Naive thymus-derived CD8-positive, alpha-beta T cell (primary cell): ENCODE measurements around the gene CCDC83. TPM values are rescaled to one million over a fixed set of nuclear protein-coding genes. Genes with fewer than 3 reads are reported as not detected.
"Not testable (repeated sequence)": the region's sequence is repeated elsewhere in the genome, so short reads cannot be mapped to it uniquely, and the experiment has no call there.

Source experiments
- ATAC-seq, 2 donors: fragments of 150-1000 bp; cut with Tn5 transposase in 1 of 2; sonication (Bioruptor Pico), chemical (Tn5 transposase) in 1 of 2; 1 replicate in 1 of 2; 2 replicates in 1 of 2; pipeline ENCODE4 v1.10.0; 2021; ENCODE audit warnings: mild to moderate bottlenecking in 2 of 2, moderate library complexity in 2 of 2
- POLR2A ChIA-PET: fragments of 350-600 bp; sonication (Branson Sonifier 250); formaldehyde crosslinking; loops from one replicate; lab custom pipeline; 2021; ENCODE audit warnings: antibody characterized with exemption; lab: Charles Lee
- DNase-seq, 10 donors: peaks; one replicate each; pipeline versions ENCODE4 v3.0.0 to v3.0.0-alpha.2; 2020 to 2022
- H3K27ac Mint-ChIP-seq, 10 donors: one replicate each; pipeline ENCODE4 v1.8.0; 2020 to 2022; ENCODE audit warnings: mild to moderate bottlenecking in 10 of 10, mixed read lengths in 10 of 10, moderate library complexity in 4 of 10, inconsistent platforms in 1 of 10
- H3K27me3 Mint-ChIP-seq, 5 donors: one replicate each; pipeline ENCODE4 v1.8.0; 2021 to 2022; ENCODE audit warnings: mixed read lengths in 5 of 5
- H3K36me3 Mint-ChIP-seq, 3 donors: one replicate each; pipeline ENCODE4 v1.8.0; 2020 to 2022; ENCODE audit warnings: mixed read lengths in 3 of 3, mild to moderate bottlenecking in 2 of 3, inconsistent platforms in 1 of 3
- H3K4me1 Mint-ChIP-seq, 4 donors: one replicate each; pipeline ENCODE4 v1.8.0; 2021 to 2022; ENCODE audit warnings: mixed read lengths in 4 of 4
- H3K4me3 Mint-ChIP-seq, 10 donors: one replicate each; pipeline ENCODE4 v1.8.0; 2020 to 2022; ENCODE audit warnings: mild to moderate bottlenecking in 10 of 10, mixed read lengths in 10 of 10, moderate library complexity in 6 of 10, inconsistent platforms in 1 of 10
- H3K9me3 Mint-ChIP-seq, 9 donors: one replicate each; pipeline ENCODE4 v1.8.0; 2020 to 2022; ENCODE audit warnings: mixed read lengths in 9 of 9, mild to moderate bottlenecking in 3 of 9, inconsistent platforms in 1 of 9, moderate library complexity in 1 of 9
- polyA plus RNA-seq, 3 donors: library from polyadenylated mRNA; unstranded; fragments of 300-500 nt; fragmentation: Illumina TruSeq; gene quantifications; one replicate each; pipeline ENCODE4 v1.2.3, GENCODE V29; 2021
- total RNA-seq, 8 experiments: library from RNA in 2 of 8; stranded (reverse) in 2 of 8; gene quantifications; one replicate each; pipeline ENCODE4 v1.2.3 and lab custom pipeline; 2021 to 2026

Gene CCDC83
- total and polyA plus RNA-seq, 5 experiments from 2014 or later: not detected

GRCh38 chr11:85951049-85951405 lies 95.8 kb downstream of the CCDC83 start:
- Mint-ChIP-seq H3K9me3 (peaks cover 9 to 52% (median 30%) of the 10 kb centered on the region in 9 donors), H3K4me1 (peaks cover 0 to 7% (median under 1%) of the 10 kb centered on the region in 4 donors), H3K36me3 (peaks cover 27 to 36% (median 29%) of the 10 kb centered on the region in 3 donors), H3K27me3 (no peaks in the 10 kb centered on the region), H3K27ac (peak overlapping the region in 3 of 10 donors; percentile 13 to 82 (median 21)), H3K4me3 (no peak overlapping the region)
- POLR2A ChIA-PET: no interaction called here
- DNase-seq: no peak
- ATAC-seq: peak in 1 of 2 donors; percentile 23

GRCh38 chr11:85951428-85952107 lies 96.4 kb downstream of the CCDC83 start:
- peaks cover 9 to 48% (median 30%) of the 10 kb centered on the region in 9 donors for H3K9me3 Mint-ChIP-seq
- H3K27ac Mint-ChIP-seq: peak overlapping the region in 3 of 10 donors; percentile 13 to 82 (median 21)
- ATAC-seq (no peak), DNase-seq (no peak)
- H3K4me3 Mint-ChIP-seq: peak overlapping the region in 1 of 10 donors; percentile 5
- H3K27me3 Mint-ChIP-seq: no peaks in the 10 kb centered on the region
- H3K36me3 Mint-ChIP-seq: peaks cover 30 to 41% (median 33%) of the 10 kb centered on the region in 3 donors
- peaks cover 0 to 7% (median under 1%) of the 10 kb centered on the region in 4 donors for H3K4me1 Mint-ChIP-seq
- POLR2A ChIA-PET: no interaction called here

DNA sequence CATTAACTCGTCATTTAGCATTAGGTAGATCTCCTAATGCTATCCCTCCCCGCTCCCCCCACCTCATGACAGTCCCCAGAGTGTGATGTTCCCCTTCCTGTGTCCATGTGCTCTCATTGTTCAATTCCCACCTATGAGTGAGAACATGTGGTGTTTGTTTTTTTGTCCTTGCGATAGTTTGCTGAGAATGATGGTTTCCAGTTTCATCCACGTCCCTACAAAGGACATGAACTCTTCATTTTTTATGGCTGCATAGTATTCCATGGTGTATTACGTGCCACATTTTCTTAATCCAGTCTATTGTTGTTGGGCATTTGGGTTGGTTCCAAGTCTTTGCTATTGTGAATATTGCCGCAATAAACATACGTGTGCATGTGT lies 96.9 kb downstream of the CCDC83 start:
- H3K36me3 Mint-ChIP-seq: peaks cover 35 to 42% (median 38%) of the 10 kb centered on the region in 3 donors
- POLR2A ChIA-PET, DNase-seq, ATAC-seq, H3K27me3 Mint-ChIP-seq, H3K4me1 Mint-ChIP-seq, H3K27ac Mint-ChIP-seq: not testable (repeated sequence)
- peaks cover 9 to 48% (median 28%) of the 10 kb centered on the region in 9 donors for H3K9me3 Mint-ChIP-seq
- H3K4me3 Mint-ChIP-seq: peak overlapping the region in 1 of 10 donors; percentile 42

DNA sequence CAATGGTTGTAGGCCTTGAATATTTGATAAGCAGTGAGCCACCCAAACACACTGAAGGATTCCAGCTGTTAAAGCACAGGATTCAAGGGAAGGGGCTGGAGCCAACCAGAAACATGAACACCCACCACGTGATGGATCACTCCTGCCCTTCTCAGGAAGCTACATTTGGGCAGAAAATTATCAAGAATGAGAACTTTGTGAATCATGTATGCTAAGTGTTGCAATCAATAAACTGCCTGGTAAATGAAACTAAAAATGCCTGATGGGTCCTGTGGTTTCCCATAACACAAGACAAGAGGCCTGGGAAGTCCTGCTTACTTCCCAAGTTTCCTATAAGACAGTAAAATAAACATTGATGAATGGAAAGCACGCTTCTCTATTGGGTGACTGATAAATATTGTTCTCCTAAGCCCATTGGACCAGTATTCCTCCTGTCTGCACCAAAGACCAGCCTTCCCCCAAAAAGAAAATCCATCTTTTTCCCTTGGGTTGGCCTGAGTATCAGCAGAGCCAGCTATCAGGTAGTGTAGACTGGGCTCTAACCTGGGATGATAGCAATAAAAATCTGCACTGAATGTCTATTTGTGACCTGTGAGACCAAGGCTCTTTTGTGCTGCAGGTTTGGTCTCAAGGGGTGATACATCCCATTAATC lies 98.4 kb downstream of the CCDC83 start:
- peak overlapping the region in 1 of 10 donors; percentile 25 for H3K27ac Mint-ChIP-seq
- H3K36me3 Mint-ChIP-seq: peaks cover 47 to 52% (median 48%) of the 10 kb centered on the region in 3 donors
- POLR2A ChIA-PET: no interaction called here
- no peak overlapping the region for H3K4me3 Mint-ChIP-seq
- H3K4me1 Mint-ChIP-seq: peaks cover 0 to 2% (median 0%) of the 10 kb centered on the region in 4 donors
- H3K9me3 Mint-ChIP-seq: peaks cover 9 to 48% (median 28%) of the 10 kb centered on the region in 9 donors
- ATAC-seq (no peak), DNase-seq (no peak)
- H3K27me3 Mint-ChIP-seq: no peaks in the 10 kb centered on the region

DNA sequence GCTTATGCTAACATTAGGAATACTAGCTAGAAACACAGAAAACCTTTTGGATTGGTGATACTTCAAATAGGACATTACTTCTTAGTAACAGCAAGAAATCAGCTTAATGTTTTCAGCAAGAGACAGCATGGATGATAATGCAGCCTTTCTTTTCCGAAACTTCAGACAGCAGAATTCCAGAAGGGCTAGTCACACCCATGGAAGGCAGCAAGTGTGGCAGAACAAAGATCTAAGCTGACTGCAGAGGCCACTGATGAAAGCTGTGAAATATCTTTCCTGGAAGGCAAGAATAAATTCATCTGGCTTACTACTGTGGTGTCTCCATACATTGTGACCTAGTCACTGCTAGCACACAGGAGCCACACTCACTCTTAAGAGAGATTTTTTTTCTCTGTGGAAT lies 100.3 kb downstream of the CCDC83 start:
- Mint-ChIP-seq H3K27me3 (no peaks in the 10 kb centered on the region), H3K4me1 (peaks cover 0 to 3% (median 0%) of the 10 kb centered on the region in 4 donors), H3K4me3 (no peak overlapping the region), H3K9me3 (peaks cover 9 to 42% (median 24%) of the 10 kb centered on the region in 9 donors), H3K36me3 (peaks cover 53 to 70% (median 61%) of the 10 kb centered on the region in 3 donors), H3K27ac (no peak overlapping the region)
- DNase-seq: no peak
- POLR2A ChIA-PET: no interaction called here
- no peak for ATAC-seq

DNA sequence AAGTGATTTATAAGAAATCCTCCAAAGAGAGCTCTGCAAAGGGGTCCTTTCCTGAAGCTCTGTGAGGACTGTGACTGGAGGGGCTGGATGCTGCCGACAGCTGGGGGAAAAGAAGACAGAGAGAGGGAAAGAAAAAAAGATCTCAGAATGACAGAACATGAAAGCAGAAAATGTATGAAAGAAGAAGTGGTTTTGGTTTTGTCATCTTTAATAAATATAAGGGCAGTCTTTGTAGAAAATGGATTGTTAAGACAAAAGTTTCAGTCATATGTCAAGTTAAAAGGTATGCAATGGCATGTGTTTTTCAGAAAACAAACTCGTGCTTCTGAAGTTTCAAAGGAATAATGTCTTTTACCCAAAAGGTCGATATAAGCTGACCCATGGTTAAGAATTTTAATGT lies 105.5 kb downstream of the CCDC83 start:
- ATAC-seq (no peak), DNase-seq (no peak)
- no peaks in the 10 kb centered on the region for H3K9me3 Mint-ChIP-seq
- H3K27me3 Mint-ChIP-seq: no peaks in the 10 kb centered on the region
- peak overlapping the region in 8 of 10 donors; percentile 4 to 93 (median 65) for H3K27ac Mint-ChIP-seq
- POLR2A ChIA-PET: no interaction called here
- H3K36me3 Mint-ChIP-seq: peaks cover 25 to 95% (median 54%) of the 10 kb centered on the region in 3 donors
- peaks cover 0 to 5% (median 2%) of the 10 kb centered on the region in 4 donors for H3K4me1 Mint-ChIP-seq
- H3K4me3 Mint-ChIP-seq: no peak overlapping the region

GRCh38 chr11:85961130-85961529 lies 105.9 kb downstream of the CCDC83 start:
- Mint-ChIP-seq H3K27me3 (no peaks in the 10 kb centered on the region), H3K4me1 (peaks cover 0 to 6% (median 2%) of the 10 kb centered on the region in 4 donors), H3K27ac (peak overlapping the region in 3 of 10 donors; percentile 0 to 63 (median 62)), H3K36me3 (peaks cover 22 to 95% (median 52%) of the 10 kb centered on the region in 3 donors), H3K4me3 (no peak overlapping the region), H3K9me3 (no peaks in the 10 kb centered on the region)
- DNase-seq: no peak
- POLR2A ChIA-PET: interaction anchor here (0.6 kb wide), 1 partner anchor 32 kb away, joined by 6 read pairs; no protein-coding TSS in a partner anchor
- ATAC-seq: no peak

DNA sequence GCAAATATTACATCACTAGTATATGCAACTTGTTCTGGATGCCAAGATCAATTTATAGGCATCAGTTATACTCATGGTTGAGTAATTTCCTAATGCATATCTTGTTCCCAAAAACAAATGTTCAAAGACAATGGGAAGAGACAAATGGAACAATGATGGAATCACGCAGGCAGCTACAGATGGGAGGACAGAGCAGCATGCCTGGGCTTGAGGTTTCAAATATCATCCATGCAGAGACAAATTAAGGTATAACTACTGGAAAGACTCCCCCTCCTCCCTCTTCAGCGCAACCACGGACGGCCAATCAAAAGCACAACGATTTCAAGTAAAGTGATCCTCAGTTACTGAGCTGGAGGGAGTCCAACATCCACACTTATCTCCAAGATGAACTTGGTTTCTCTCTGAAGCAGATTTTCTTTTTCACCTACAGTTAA lies 106.8 kb downstream of the CCDC83 start:
- H3K4me3 Mint-ChIP-seq: no peak overlapping the region

DNA sequence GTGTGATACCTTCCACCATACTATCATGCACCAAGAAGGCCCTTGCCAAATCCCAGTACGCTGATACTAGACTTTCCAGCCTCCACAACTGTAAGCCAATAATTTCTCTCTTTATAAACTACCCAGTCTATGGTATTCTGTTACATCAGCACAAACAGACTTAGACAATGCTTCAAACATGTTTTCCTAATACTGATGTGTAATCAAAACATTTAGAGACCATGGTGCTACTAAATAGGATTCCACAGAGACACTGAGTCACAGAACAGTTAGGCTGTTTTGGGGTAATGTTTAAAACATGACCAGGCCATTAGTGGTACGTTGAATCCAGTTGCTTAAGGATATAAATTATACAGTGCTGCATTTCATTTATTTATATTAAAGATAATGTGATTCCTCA lies 110.0 kb downstream of the CCDC83 start:
- H3K27ac Mint-ChIP-seq: peak overlapping the region in 2 of 10 donors; percentile 9 to 55
- POLR2A ChIA-PET: no interaction called here

More for the DNA sequence above, 106.8 kb downstream of the CCDC83 start:
- Mint-ChIP-seq H3K9me3 (no peaks in the 10 kb centered on the region), H3K4me1 (peaks cover 0 to 6% (median 2%) of the 10 kb centered on the region in 4 donors), H3K27me3 (no peaks in the 10 kb centered on the region), H3K36me3 (peaks cover 18 to 95% (median 46%) of the 10 kb centered on the region in 3 donors), H3K27ac (peak overlapping the region in 1 of 10 donors; percentile 29)
- DNase-seq: no peak
- POLR2A ChIA-PET: no interaction called here
- no peak for ATAC-seq

GRCh38 chr11:85967457-85967856 lies 112.3 kb downstream of the CCDC83 start:
- POLR2A ChIA-PET: no interaction called here
- H3K4me3 Mint-ChIP-seq: no peak overlapping the region
- ATAC-seq (no peak), DNase-seq (no peak)
- no peaks in the 10 kb centered on the region for H3K9me3 Mint-ChIP-seq
- peaks cover 9 to 25% (median 15%) of the 10 kb centered on the region in 4 donors for H3K4me1 Mint-ChIP-seq
- peak overlapping the region in 6 of 10 donors; percentile 15 to 86 (median 64) for H3K27ac Mint-ChIP-seq
- H3K36me3 Mint-ChIP-seq: peaks cover 10 to 89% (median 28%) of the 10 kb centered on the region in 3 donors
- no peaks in the 10 kb centered on the region for H3K27me3 Mint-ChIP-seq

More for the DNA sequence above, 110.0 kb downstream of the CCDC83 start:
- Mint-ChIP-seq H3K4me1 (peaks cover 11 to 21% (median 14%) of the 10 kb centered on the region in 4 donors), H3K4me3 (no peak overlapping the region), H3K36me3 (peaks cover 14 to 93% (median 30%) of the 10 kb centered on the region in 3 donors), H3K9me3 (no peaks in the 10 kb centered on the region), H3K27me3 (no peaks in the 10 kb centered on the region)
- no peak for DNase-seq
- ATAC-seq: no peak
